Measurements from ENCODE around the gene NSUN2. TPM values are rescaled to one million over a fixed set of nuclear protein-coding genes. Genes with fewer than 3 reads are reported as not detected.

The NSUN2 gene
- total RNA-seq, 3 donors from 2014 or later (not counting 1 experiment from before 2014, with no cell fraction given): 61.3 to 87.4 (median 81.4) TPM

- H3K27ac Mint-ChIP-seq: no peak overlapping the region
- no peaks in the 10 kb centered on the region for H3K36me3 Mint-ChIP-seq
- no peaks in the 10 kb centered on the region for H3K9me3 ChIP-seq (ENCODE audit: control insufficient read depth, insufficient read depth, low read length)
- TF ChIP-seq, protein P1, sequence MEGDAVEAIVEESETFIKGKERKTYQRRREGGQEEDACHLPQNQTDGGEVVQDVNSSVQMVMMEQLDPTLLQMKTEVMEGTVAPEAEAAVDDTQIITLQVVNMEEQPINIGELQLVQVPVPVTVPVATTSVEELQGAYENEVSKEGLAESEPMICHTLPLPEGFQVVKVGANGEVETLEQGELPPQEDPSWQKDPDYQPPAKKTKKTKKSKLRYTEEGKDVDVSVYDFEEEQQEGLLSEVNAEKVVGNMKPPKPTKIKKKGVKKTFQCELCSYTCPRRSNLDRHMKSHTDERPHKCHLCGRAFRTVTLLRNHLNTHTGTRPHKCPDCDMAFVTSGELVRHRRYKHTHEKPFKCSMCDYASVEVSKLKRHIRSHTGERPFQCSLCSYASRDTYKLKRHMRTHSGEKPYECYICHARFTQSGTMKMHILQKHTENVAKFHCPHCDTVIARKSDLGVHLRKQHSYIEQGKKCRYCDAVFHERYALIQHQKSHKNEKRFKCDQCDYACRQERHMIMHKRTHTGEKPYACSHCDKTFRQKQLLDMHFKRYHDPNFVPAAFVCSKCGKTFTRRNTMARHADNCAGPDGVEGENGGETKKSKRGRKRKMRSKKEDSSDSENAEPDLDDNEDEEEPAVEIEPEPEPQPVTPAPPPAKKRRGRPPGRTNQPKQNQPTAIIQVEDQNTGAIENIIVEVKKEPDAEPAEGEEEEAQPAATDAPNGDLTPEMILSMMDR (IDR thresholded peaks at IDR 0.05): no peak
- H3K4me1 ChIP-seq (ENCODE audit: control insufficient read depth, insufficient read depth, low read length): no peaks in the 10 kb centered on the region
- H3K9me3 Mint-ChIP-seq: no peaks in the 10 kb centered on the region
- H3K4me3 Mint-ChIP-seq: no peak overlapping the region
- ATAC-seq: no peak
- no peak overlapping the region for H3K27ac ChIP-seq (ENCODE audit: low read length)
- no peaks in the 10 kb centered on the region for H3K36me3 ChIP-seq (ENCODE audit: control insufficient read depth, insufficient read depth, low read length)
- 84% methylated on average over 6 of the region's 8 CpGs for WGBS (ENCODE audit: insufficient coverage)
- no peak overlapping the region for H3K4me3 ChIP-seq (ENCODE audit: low read length)
- no peaks in the 10 kb centered on the region for H3K27me3 ChIP-seq (ENCODE audit: control insufficient read depth, insufficient read depth, low read length)
- DNase-seq: no peak
- H3K27me3 Mint-ChIP-seq (ENCODE audit: low read depth in 2 of 2): peaks cover 9% of the 10 kb centered on the region in 2 donors
- intact Hi-C loops (cut with micrococcal nuclease): no loop called here
- no peaks in the 10 kb centered on the region for H3K4me1 Mint-ChIP-seq
Measured at GRCh38 chr5:6556089-6556801, 76.6 kb downstream of the NSUN2 start.

- intact Hi-C loops (cut with micrococcal nuclease): no loop called here
Measured at GRCh38 chr5:6554812-6555211, 78.0 kb downstream of the NSUN2 start.

DNA sequence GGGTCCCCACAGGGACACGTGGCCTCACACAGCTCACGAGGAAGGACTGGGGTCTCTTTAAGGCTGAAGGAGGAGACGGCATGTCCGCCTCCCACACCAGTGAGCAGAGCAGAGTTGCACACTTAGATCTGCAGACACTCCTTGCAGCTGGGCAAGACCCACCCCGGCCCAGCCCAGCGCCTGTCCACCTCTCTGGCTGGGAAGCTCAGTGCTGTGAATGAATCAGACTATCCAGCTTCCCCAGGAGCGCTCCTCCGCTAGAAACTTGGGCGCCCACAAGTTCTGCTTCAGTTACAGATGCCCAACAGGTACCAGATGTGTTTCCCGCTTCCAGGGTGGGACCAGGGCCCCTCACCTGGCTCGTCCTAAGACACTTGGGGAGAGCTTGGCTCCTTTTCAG, 78.9 kb downstream of the NSUN2 start:
- Mint-ChIP-seq H3K9me3 (no peaks in the 10 kb centered on the region), H3K4me3 (no peak overlapping the region), H3K27me3 (ENCODE audit: low read depth in 2 of 2) (peaks cover 9% of the 10 kb centered on the region in 2 donors), H3K36me3 (no peaks in the 10 kb centered on the region), H3K27ac (no peak overlapping the region), H3K4me1 (no peaks in the 10 kb centered on the region)
- no peak overlapping the region for H3K4me3 ChIP-seq (ENCODE audit: low read length)
- no peaks in the 10 kb centered on the region for H3K36me3 ChIP-seq (ENCODE audit: control insufficient read depth, insufficient read depth, low read length)
- no peaks in the 10 kb centered on the region for H3K4me1 ChIP-seq (ENCODE audit: control insufficient read depth, insufficient read depth, low read length)
- ATAC-seq (no peak), DNase-seq (no peak)
- intact Hi-C loops (cut with micrococcal nuclease): no loop called here
- no peaks in the 10 kb centered on the region for H3K27me3 ChIP-seq (ENCODE audit: control insufficient read depth, insufficient read depth, low read length)
- H3K9me3 ChIP-seq (ENCODE audit: control insufficient read depth, insufficient read depth, low read length): no peaks in the 10 kb centered on the region
- H3K27ac ChIP-seq (ENCODE audit: low read length): no peak overlapping the region
- TF ChIP-seq, protein P1 (IDR thresholded peaks at IDR 0.05): no peak
- 87% methylated on average over 11 of the region's 11 CpGs for WGBS (ENCODE audit: insufficient coverage)

More at GRCh38 chr5:6554812-6555211, 78.0 kb downstream of the NSUN2 start:
- 100% methylated on average over 1 of the region's 4 CpGs for WGBS (ENCODE audit: insufficient coverage)
- Mint-ChIP-seq H3K36me3 (no peaks in the 10 kb centered on the region), H3K27me3 (ENCODE audit: low read depth in 2 of 2) (peaks cover 9% of the 10 kb centered on the region in 2 donors), H3K9me3 (no peaks in the 10 kb centered on the region), H3K27ac (no peak overlapping the region), H3K4me3 (no peak overlapping the region), H3K4me1 (no peaks in the 10 kb centered on the region)
- H3K36me3 ChIP-seq (ENCODE audit: control insufficient read depth, insufficient read depth, low read length): no peaks in the 10 kb centered on the region
- no peaks in the 10 kb centered on the region for H3K27me3 ChIP-seq (ENCODE audit: control insufficient read depth, insufficient read depth, low read length)
- H3K9me3 ChIP-seq (ENCODE audit: control insufficient read depth, insufficient read depth, low read length): no peaks in the 10 kb centered on the region
- H3K4me1 ChIP-seq (ENCODE audit: control insufficient read depth, insufficient read depth, low read length): no peaks in the 10 kb centered on the region
- DNase-seq: no peak
- ATAC-seq: no peak
- TF ChIP-seq, protein P1 (IDR thresholded peaks at IDR 0.05): no peak
- no peak overlapping the region for H3K4me3 ChIP-seq (ENCODE audit: low read length)
- no peak overlapping the region for H3K27ac ChIP-seq (ENCODE audit: low read length)

GRCh38 chr5:6552612-6553011, 80.2 kb downstream of the NSUN2 start:
- no peaks in the 10 kb centered on the region for H3K36me3 ChIP-seq (ENCODE audit: control insufficient read depth, insufficient read depth, low read length)
- H3K4me3 Mint-ChIP-seq: no peak overlapping the region
- no peaks in the 10 kb centered on the region for H3K27me3 ChIP-seq (ENCODE audit: control insufficient read depth, insufficient read depth, low read length)
- H3K4me1 ChIP-seq (ENCODE audit: control insufficient read depth, insufficient read depth, low read length): no peaks in the 10 kb centered on the region
- WGBS (ENCODE audit: insufficient coverage): 89% methylated on average over 7 of the region's 7 CpGs
- DNase-seq (no peak), ATAC-seq (no peak)
- intact Hi-C loops (cut with micrococcal nuclease): no loop called here
- no peaks in the 10 kb centered on the region for H3K9me3 ChIP-seq (ENCODE audit: control insufficient read depth, insufficient read depth, low read length)
- peaks cover 6 to 9% of the 10 kb centered on the region in 2 donors for H3K27me3 Mint-ChIP-seq (ENCODE audit: low read depth in 2 of 2)
- TF ChIP-seq, protein P1 (IDR thresholded peaks at IDR 0.05): no peak
- H3K4me1 Mint-ChIP-seq: no peaks in the 10 kb centered on the region
- H3K27ac ChIP-seq (ENCODE audit: low read length): no peak overlapping the region
- H3K9me3 Mint-ChIP-seq: no peaks in the 10 kb centered on the region
- H3K4me3 ChIP-seq (ENCODE audit: low read length): no peak overlapping the region
- no peaks in the 10 kb centered on the region for H3K36me3 Mint-ChIP-seq
- H3K27ac Mint-ChIP-seq: no peak overlapping the region
